NCI-H460 (cell line): ENCODE data around the gene TYMS. TPM values are rescaled to one million over a fixed set of nuclear protein-coding genes. Genes with fewer than 3 reads are reported as not detected.
"Not testable (repeated sequence)": the region's sequence is repeated elsewhere in the genome, so short reads cannot be mapped to it uniquely, and the experiment has no call there.

Source experiments
- DNase-seq: peaks from one replicate; pipeline ENCODE4 v3.0.0-alpha.2; 2016; ENCODE audit warnings: low read depth; ENCODE audit errors: extremely low read depth
- total RNA-seq: library from RNA; depleted of rRNA; stranded (reverse); fragments of >200 nt; shearing (Covaris generic); gene quantifications from 2 replicates; pipeline ENCODE4 v1.2.3, GENCODE V29; 2014

TYMS gene
- total RNA-seq, 1 experiment from 2014 or later: 26.1 TPM

GRCh38 chr18:676736-677135, 19.3 kb downstream of the TYMS start:
- DNase-seq: no peak

- DNase-seq: no peak
These were observed 19.7 kb downstream of the TYMS start for GRCh38 chr18:677145-677544.

- peak; percentile 12 for DNase-seq
These were observed 20.5 kb downstream of the TYMS start for GRCh38 chr18:677951-678381.

- no peak for DNase-seq
These were observed 21.2 kb downstream of the TYMS start for GRCh38 chr18:678482-679182.

GRCh38 chr18:679516-679915, 22.1 kb downstream of the TYMS start:
- no peak for DNase-seq

- no peak for DNase-seq
These were observed 22.9 kb downstream of the TYMS start for GRCh38 chr18:680392-680791.

- no peak for DNase-seq
These were observed 24.5 kb downstream of the TYMS start for GRCh38 chr18:681985-682384.

- DNase-seq: not testable (repeated sequence)
These were observed 25.0 kb downstream of the TYMS start for GRCh38 chr18:682416-682815.

- DNase-seq: no peak
These were observed 25.4 kb downstream of the TYMS start for GRCh38 chr18:682833-683232.

GRCh38 chr18:683531-683930, 26.1 kb downstream of the TYMS start:
- no peak for DNase-seq

GRCh38 chr18:685438-685837, 28.0 kb downstream of the TYMS start:
- DNase-seq: no peak

GRCh38 chr18:686339-687111, 29.1 kb downstream of the TYMS start:
- no peak for DNase-seq

GRCh38 chr18:688323-688722, 30.9 kb downstream of the TYMS start:
- no peak for DNase-seq

- no peak for DNase-seq
These were observed 35.4 kb downstream of the TYMS start for GRCh38 chr18:692824-693223.

GRCh38 chr18:693466-694187, 36.2 kb downstream of the TYMS start:
- DNase-seq: no peak

GRCh38 chr18:697012-697411, 39.6 kb downstream of the TYMS start:
- DNase-seq: no peak

GRCh38 chr18:697800-698199, 40.3 kb downstream of the TYMS start:
- DNase-seq: no peak

- no peak for DNase-seq
These were observed 45.9 kb downstream of the TYMS start for GRCh38 chr18:703213-703967.

- DNase-seq: no peak
These were observed 49.0 kb downstream of the TYMS start for GRCh38 chr18:706405-706804.

GRCh38 chr18:708096-708495, 50.6 kb downstream of the TYMS start:
- no peak for DNase-seq

- no peak for DNase-seq
These were observed 52.3 kb downstream of the TYMS start for GRCh38 chr18:709771-710170.
